ENCODE data around the gene SOCS4.

The SOCS4 gene

GRCh38 chr14:55088356-55088755 lies 61.3 kb downstream of the SOCS4 start:
- Histone ChIP-seq H3K4me3 (ENCODE audit: low read depth, low read length) (no peak overlapping the region), H3K36me3 (no peaks in the 10 kb centered on the region), H3K9me3 (no peaks in the 10 kb centered on the region), H3K27me3 (no peaks in the 10 kb centered on the region), H3K4me1 (peaks cover 4% of the 10 kb centered on the region)
- TF ChIP-seq CTCF (IDR thresholded peaks at IDR 0.05; ENCODE audit: low read depth, low read length): no peak
- DNase-seq: no peak

GRCh38 chr14:55092341-55092740 lies 65.3 kb downstream of the SOCS4 start:
- H3K9me3 ChIP-seq: no peaks in the 10 kb centered on the region
- DNase-seq: peak; percentile 32
- no peak overlapping the region for H3K4me3 ChIP-seq (ENCODE audit: low read depth, low read length)
- peaks cover 7% of the 10 kb centered on the region for H3K4me1 ChIP-seq
- no peaks in the 10 kb centered on the region for H3K27me3 ChIP-seq
- TF ChIP-seq CTCF (IDR thresholded peaks at IDR 0.05; ENCODE audit: low read depth, low read length): no peak
- H3K36me3 ChIP-seq: no peaks in the 10 kb centered on the region

- peaks cover 7% of the 10 kb centered on the region for H3K4me1 ChIP-seq
- no peak overlapping the region for H3K4me3 ChIP-seq (ENCODE audit: low read depth, low read length)
- TF ChIP-seq CTCF (IDR thresholded peaks at IDR 0.05; ENCODE audit: low read depth, low read length): no peak
- H3K36me3 ChIP-seq: no peaks in the 10 kb centered on the region
- H3K9me3 ChIP-seq: no peaks in the 10 kb centered on the region
- H3K27me3 ChIP-seq: no peaks in the 10 kb centered on the region
- DNase-seq: no peak
These were observed 67.5 kb downstream of the SOCS4 start for GRCh38 chr14:55094292-55095157.

- H3K36me3 ChIP-seq: no peaks in the 10 kb centered on the region
- TF ChIP-seq CTCF (IDR thresholded peaks at IDR 0.05; ENCODE audit: low read depth, low read length): no peak
- H3K4me1 ChIP-seq: peaks cover 3% of the 10 kb centered on the region; the same call in 1 of the 2 replicates
- H3K4me3 ChIP-seq (ENCODE audit: low read depth, low read length): no peak overlapping the region
- DNase-seq: no peak
- H3K9me3 ChIP-seq: no peaks in the 10 kb centered on the region
- no peaks in the 10 kb centered on the region for H3K27me3 ChIP-seq
These were observed 71.0 kb downstream of the SOCS4 start for GRCh38 chr14:55097881-55098560.

- Histone ChIP-seq H3K4me1 (peaks cover 3% of the 10 kb centered on the region; the same call in 1 of the 2 replicates), H3K36me3 (no peaks in the 10 kb centered on the region), H3K9me3 (no peaks in the 10 kb centered on the region), H3K4me3 (ENCODE audit: low read depth, low read length) (no peak overlapping the region), H3K27me3 (no peaks in the 10 kb centered on the region)
- DNase-seq: no peak
- TF ChIP-seq CTCF (IDR thresholded peaks at IDR 0.05; ENCODE audit: low read depth, low read length): no peak
These were observed 71.5 kb downstream of the SOCS4 start for GRCh38 chr14:55098561-55098898.

All from BE2C (cell line).